Measurements from ENCODE around the gene MAST4.

The MAST4 gene

GRCh38 chr5:66912787-66913186 lies 316.6 kb downstream of the MAST4 start:
- no peak overlapping the region for H3K27ac Mint-ChIP-seq
- no peaks in the 10 kb centered on the region for H3K36me3 Mint-ChIP-seq (ENCODE audit: low read depth)
- ATAC-seq = no peak

GRCh38 chr5:66915531-66915930 lies 319.3 kb downstream of the MAST4 start:
- Mint-ChIP-seq H3K4me3 (no peak overlapping the region), H3K27ac (no peak overlapping the region), H3K27me3 (peaks cover 3% of the 10 kb centered on the region), H3K4me1 (no peaks in the 10 kb centered on the region), H3K9me3 (no peaks in the 10 kb centered on the region), H3K36me3 (ENCODE audit: low read depth) (no peaks in the 10 kb centered on the region)
- no peak for DNase-seq
- no peak for ATAC-seq

More at GRCh38 chr5:66912787-66913186, 316.6 kb downstream of the MAST4 start:
- no peak for DNase-seq
- H3K9me3 Mint-ChIP-seq = no peaks in the 10 kb centered on the region
- H3K4me3 Mint-ChIP-seq = no peak overlapping the region
- H3K4me1 Mint-ChIP-seq = peaks cover 4% of the 10 kb centered on the region
- peaks cover 3% of the 10 kb centered on the region for H3K27me3 Mint-ChIP-seq

DNA sequence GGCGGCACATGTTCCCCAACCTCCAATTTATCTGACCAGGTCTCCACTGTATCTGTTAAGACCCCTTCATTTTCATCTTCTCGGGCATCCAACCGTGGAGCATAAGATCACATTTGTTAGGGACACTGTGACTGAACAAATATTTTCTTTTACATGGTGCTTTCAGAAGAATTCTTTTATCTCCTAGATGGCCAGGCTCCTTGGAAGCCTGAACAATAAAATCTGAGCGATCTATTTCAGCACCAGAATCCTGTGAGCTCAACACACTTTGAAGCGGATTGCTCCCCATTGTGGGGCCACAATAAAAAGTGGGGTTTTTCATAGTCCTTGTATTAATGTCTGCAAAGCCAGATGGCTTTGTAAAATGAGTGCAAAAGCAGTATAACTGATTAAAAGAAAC lies 326.7 kb downstream of the MAST4 start:
- H3K4me1 Mint-ChIP-seq = no peaks in the 10 kb centered on the region

DNA sequence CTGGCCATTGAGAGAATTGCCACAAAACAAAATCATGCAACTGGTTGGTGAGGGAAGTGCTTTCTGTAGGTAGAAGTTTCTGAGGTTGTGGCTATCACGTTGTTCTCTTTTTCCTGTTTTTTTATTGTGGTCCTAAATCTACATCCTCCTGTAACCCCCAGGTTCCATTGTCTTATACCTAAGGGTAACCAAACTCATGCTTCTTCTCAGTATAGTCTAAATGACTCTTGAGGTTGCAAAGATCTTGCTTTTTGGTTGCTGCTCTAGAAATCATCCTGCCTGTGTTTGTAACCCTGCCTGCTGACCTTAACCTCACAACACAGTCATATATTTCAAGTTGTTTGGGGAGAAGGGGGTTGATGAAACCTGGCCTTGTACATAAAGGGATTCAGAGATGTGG lies 327.3 kb downstream of the MAST4 start:
- Mint-ChIP-seq H3K27me3 (peaks cover 3% of the 10 kb centered on the region), H3K9me3 (no peaks in the 10 kb centered on the region), H3K27ac (no peak overlapping the region), H3K36me3 (ENCODE audit: low read depth) (no peaks in the 10 kb centered on the region), H3K4me1 (no peaks in the 10 kb centered on the region), H3K4me3 (no peak overlapping the region)
- ATAC-seq (no peak), DNase-seq (no peak)

More for the DNA sequence above, 326.7 kb downstream of the MAST4 start:
- Mint-ChIP-seq H3K27me3 (peaks cover 3% of the 10 kb centered on the region), H3K27ac (no peak overlapping the region), H3K36me3 (ENCODE audit: low read depth) (no peaks in the 10 kb centered on the region), H3K4me3 (no peak overlapping the region), H3K9me3 (no peaks in the 10 kb centered on the region)
- no peak for ATAC-seq
- no peak for DNase-seq

- Mint-ChIP-seq H3K9me3 (no peaks in the 10 kb centered on the region), H3K36me3 (ENCODE audit: low read depth) (no peaks in the 10 kb centered on the region), H3K4me3 (no peak overlapping the region), H3K27ac (no peak overlapping the region), H3K4me1 (no peaks in the 10 kb centered on the region), H3K27me3 (peaks cover 3% of the 10 kb centered on the region)
- ATAC-seq = no peak
- no peak for DNase-seq
Measured at GRCh38 chr5:66923922-66924321, 327.7 kb downstream of the MAST4 start.

DNA sequence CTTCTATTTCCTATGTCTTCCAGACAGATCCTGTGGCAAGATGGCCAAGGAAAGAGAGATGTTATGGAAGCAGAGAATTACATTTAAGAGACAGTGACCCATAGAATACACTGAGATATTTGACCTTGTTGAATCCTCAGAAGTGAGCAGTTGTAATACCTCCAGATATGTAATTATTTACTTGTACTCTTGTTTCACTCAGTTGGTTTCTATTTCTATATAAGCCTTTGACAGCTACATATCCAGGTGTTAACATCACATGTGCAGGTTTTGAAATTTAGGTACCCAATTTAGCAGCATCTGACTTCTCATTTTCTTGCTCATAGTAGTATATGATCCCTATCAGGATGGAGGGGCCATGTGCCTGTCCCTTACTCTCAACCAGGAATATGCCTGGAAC lies 330.9 kb downstream of the MAST4 start:
- no peak overlapping the region for H3K27ac Mint-ChIP-seq
- H3K9me3 Mint-ChIP-seq = no peaks in the 10 kb centered on the region
- no peaks in the 10 kb centered on the region for H3K36me3 Mint-ChIP-seq (ENCODE audit: low read depth)
- no peak for ATAC-seq
- no peak overlapping the region for H3K4me3 Mint-ChIP-seq
- peaks cover 3% of the 10 kb centered on the region for H3K27me3 Mint-ChIP-seq
- H3K4me1 Mint-ChIP-seq = no peaks in the 10 kb centered on the region
- DNase-seq = no peak

DNA sequence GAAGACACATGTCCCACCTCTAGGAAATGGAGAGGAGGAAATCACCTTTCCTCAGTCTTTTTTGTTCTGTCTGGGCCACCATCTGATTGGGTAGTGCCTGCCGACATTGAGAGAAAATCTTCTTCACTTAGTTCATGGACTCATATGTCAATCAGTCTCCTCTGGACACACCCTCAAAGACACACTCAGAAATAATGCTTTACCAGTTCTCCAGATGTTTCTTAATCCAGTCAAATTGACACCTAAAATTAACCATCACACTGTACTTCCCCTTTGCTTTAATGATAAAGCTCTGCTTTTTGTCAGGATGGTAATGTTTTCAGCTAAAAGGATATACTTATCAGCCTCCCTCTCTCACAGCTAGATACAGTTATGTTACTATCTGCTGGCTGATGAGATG lies 333.1 kb downstream of the MAST4 start:
- Mint-ChIP-seq H3K27me3 (peaks cover 3% of the 10 kb centered on the region), H3K4me3 (no peak overlapping the region), H3K9me3 (no peaks in the 10 kb centered on the region), H3K36me3 (ENCODE audit: low read depth) (no peaks in the 10 kb centered on the region), H3K4me1 (no peaks in the 10 kb centered on the region), H3K27ac (no peak overlapping the region)
- DNase-seq (no peak), ATAC-seq (no peak)

DNA sequence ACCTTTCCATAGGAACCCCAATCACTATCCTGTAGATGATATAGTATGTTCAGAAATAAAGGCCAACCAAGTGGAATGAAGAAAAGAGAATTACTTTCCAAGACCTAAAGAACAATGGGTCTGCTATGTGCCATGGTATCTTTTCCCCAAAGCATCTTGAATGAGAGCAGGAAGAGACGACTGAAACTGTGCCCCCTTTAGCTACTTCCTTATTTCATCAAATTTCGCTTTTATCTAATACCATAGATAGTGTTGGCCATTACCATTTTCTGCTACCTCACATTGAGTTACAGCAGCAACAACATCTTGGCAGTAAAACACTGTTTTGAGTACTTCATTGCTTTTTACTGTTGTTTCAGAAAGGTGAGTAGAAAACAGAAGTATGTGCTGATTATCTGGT lies 333.8 kb downstream of the MAST4 start:
- Mint-ChIP-seq H3K4me1 (no peaks in the 10 kb centered on the region), H3K36me3 (ENCODE audit: low read depth) (no peaks in the 10 kb centered on the region), H3K9me3 (no peaks in the 10 kb centered on the region), H3K4me3 (no peak overlapping the region), H3K27ac (no peak overlapping the region), H3K27me3 (peaks cover 5% of the 10 kb centered on the region)
- DNase-seq (no peak), ATAC-seq (no peak)

DNA sequence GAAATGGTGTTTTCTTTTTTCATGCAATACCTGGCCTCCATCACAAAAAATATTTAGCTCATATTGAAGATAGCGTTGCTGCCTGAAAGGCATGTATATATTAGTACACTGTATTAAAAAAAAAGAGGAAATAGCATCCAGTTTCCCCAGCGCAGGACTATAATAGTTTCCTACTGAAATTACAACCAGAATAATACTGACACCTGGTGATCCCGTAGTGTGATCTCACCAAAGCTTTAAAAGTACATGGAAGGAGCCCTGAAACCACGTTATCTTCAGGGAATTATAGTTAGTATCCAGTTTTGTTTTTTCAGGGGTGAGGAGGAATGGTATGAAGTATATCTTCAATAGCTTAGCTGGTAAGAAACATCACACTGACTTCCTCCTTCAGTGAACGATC lies 335.5 kb downstream of the MAST4 start:
- Mint-ChIP-seq H3K4me1 (no peaks in the 10 kb centered on the region), H3K4me3 (no peak overlapping the region), H3K27me3 (peaks cover 6% of the 10 kb centered on the region), H3K27ac (no peak overlapping the region), H3K36me3 (ENCODE audit: low read depth) (no peaks in the 10 kb centered on the region), H3K9me3 (no peaks in the 10 kb centered on the region)
- ATAC-seq (no peak), DNase-seq (no peak)

DNA sequence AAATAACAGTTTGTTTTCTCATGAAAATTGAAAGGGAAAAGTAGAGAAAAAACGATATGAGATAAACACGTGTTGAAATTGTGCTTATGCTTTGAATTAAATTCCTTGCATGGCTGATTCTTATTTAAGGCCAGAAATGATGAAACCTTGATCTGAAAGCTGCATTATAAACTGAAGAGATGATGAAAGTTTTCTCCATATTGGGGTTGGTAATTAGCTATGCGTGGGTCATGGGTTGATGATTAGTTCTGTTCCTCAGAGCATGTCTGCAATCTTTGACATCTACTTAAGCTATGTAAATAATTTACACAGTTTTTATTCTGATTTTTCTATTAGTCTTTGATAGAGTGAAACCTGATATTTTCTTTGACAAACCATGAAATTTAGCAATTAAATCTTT lies 336.3 kb downstream of the MAST4 start:
- ATAC-seq = no peak
- peaks cover 6% of the 10 kb centered on the region for H3K27me3 Mint-ChIP-seq
- no peaks in the 10 kb centered on the region for H3K36me3 Mint-ChIP-seq (ENCODE audit: low read depth)
- H3K4me3 Mint-ChIP-seq = no peak overlapping the region
- no peaks in the 10 kb centered on the region for H3K9me3 Mint-ChIP-seq
- DNase-seq = no peak
- H3K4me1 Mint-ChIP-seq = no peaks in the 10 kb centered on the region
- H3K27ac Mint-ChIP-seq = no peak overlapping the region

GRCh38 chr5:66933066-66933465 lies 336.9 kb downstream of the MAST4 start:
- Mint-ChIP-seq H3K4me3 (no peak overlapping the region), H3K36me3 (ENCODE audit: low read depth) (no peaks in the 10 kb centered on the region), H3K9me3 (no peaks in the 10 kb centered on the region), H3K27ac (no peak overlapping the region), H3K27me3 (peaks cover 7% of the 10 kb centered on the region), H3K4me1 (no peaks in the 10 kb centered on the region)
- no peak for ATAC-seq
- DNase-seq = no peak

DNA sequence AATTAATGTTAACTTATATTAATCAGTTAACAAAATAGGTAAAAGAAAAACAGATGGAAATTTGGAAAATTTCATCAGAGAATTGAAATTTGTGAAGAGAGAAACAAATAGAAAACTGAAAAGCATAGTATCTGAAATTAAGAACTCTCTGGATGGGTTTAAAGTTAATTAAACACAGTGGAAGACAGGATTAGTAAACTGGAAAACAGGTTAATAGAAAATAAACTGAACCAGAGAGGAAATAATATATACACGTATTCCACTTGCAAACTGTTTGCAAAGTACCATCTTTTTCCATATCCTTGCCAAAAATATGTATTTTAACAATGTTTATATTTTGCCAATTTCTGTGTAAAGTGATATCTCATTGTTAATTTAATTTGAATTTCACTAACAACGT lies 342.9 kb downstream of the MAST4 start:
- Mint-ChIP-seq H3K4me3 (no peak overlapping the region), H3K27ac (no peak overlapping the region), H3K4me1 (no peaks in the 10 kb centered on the region), H3K27me3 (peaks cover 7% of the 10 kb centered on the region), H3K9me3 (peaks cover 5% of the 10 kb centered on the region), H3K36me3 (ENCODE audit: low read depth) (no peaks in the 10 kb centered on the region)
- no peak for ATAC-seq
- no peak for DNase-seq

DNA sequence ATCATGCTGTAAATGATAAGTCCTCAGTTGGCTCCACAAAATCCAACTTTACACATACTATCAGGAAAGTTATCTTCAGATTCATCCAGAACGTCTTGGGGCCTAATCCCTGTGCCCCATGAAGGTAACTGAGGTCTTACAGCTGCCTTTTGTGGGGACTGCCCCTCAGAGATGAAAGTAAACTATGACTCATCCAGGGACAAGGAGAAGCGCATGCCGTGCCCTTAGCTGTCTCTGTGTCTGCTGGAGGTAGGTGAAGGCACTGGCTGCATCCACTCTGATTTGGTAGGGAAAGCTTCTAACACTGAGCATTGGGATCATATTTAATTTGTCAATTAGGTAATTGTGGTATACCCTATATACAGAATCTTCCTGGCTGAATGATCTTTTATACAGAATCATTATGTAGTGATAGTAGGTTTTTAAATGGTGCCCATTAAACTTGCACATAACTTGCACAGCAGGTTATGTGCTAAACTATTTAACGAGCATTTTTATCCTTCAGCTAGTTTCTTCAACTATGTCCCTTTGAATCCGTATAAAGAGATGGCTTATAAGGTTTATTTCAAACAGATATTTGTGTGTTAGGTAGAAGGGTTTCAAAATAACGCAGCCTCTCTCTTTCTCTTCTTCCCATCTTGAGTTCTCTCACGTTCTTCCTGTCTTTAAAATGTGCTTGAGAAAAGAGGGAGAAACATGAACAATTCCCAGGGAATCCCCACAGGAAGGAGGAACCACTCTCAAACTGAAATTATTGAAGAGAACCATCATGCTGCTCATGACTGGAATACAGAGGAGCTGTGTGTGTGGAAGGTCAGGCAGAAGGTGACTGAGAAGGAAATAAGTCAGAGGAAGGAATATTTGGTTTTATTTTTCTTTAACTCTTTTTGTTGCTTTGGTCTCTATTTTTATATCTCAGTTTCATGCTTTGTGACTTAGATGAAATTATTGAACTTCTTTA lies 349.5 kb downstream of the MAST4 start:
- Mint-ChIP-seq H3K4me1 (peaks cover 9% of the 10 kb centered on the region), H3K27ac (no peak overlapping the region), H3K27me3 (peaks cover 2% of the 10 kb centered on the region), H3K9me3 (peaks cover 5% of the 10 kb centered on the region), H3K4me3 (no peak overlapping the region), H3K36me3 (ENCODE audit: low read depth) (no peaks in the 10 kb centered on the region)
- ATAC-seq (peak; percentile 100), DNase-seq (peak; percentile 16)

DNA sequence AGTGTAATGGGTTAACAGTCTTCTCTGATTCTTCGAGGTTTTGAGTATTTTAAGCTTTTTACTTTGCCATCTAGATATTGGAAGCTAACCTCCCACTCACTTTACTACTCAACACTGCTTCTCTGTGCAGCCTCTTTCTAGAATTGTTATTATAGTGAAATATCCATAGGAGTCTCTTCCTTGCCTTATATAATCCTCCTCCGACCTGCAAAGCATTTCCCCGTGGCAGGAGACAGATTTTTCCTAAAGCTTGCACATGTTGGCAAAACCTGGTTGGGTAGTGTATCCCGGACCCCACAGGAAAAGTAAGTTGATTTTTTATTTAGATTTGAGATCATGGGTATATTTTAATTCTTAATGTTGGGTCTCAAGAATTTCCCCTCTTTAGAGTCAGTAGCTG lies 351.3 kb downstream of the MAST4 start:
- no peak for DNase-seq
- no peak for ATAC-seq
- no peak overlapping the region for H3K27ac Mint-ChIP-seq
- peaks cover 10% of the 10 kb centered on the region for H3K4me1 Mint-ChIP-seq
- H3K27me3 Mint-ChIP-seq = peaks cover 4% of the 10 kb centered on the region
- H3K36me3 Mint-ChIP-seq (ENCODE audit: low read depth) = no peaks in the 10 kb centered on the region
- peaks cover 5% of the 10 kb centered on the region for H3K9me3 Mint-ChIP-seq
- H3K4me3 Mint-ChIP-seq = no peak overlapping the region

DNA sequence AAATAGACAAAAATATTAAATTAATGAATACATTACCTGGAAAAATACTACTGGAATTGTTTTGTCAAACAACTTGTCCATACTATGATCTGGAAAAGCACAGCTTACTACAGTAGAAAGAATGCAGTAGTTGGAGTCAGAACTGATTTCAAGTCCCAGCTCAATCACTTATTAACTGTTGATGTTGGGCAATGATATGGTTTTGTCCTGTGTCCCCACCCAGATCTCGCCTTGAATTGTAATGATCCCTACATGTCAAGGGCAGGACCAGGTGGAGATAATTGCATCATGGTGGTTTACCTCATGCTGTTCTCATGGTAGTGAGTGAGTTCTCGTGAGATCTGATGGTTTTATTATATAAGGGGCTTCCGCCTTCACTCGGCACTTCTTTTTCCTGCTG lies 352.9 kb downstream of the MAST4 start:
- no peak overlapping the region for H3K27ac Mint-ChIP-seq
- H3K9me3 Mint-ChIP-seq = peaks cover 5% of the 10 kb centered on the region
- no peaks in the 10 kb centered on the region for H3K36me3 Mint-ChIP-seq (ENCODE audit: low read depth)
- ATAC-seq = no peak
- H3K4me3 Mint-ChIP-seq = no peak overlapping the region
- H3K27me3 Mint-ChIP-seq = peaks cover 4% of the 10 kb centered on the region
- DNase-seq = no peak
- H3K4me1 Mint-ChIP-seq = peaks cover 11% of the 10 kb centered on the region
